PC-9 (cell line): ENCODE measurements around the gene NCBP2L. TPM values are rescaled to one million over a fixed set of nuclear protein-coding genes. Genes with fewer than 3 reads are reported as not detected.
"Not testable (repeated sequence)": the region's sequence is repeated elsewhere in the genome, so short reads cannot be mapped to it uniquely, and the experiment has no call there.

Experiments
- BruUV-seq: library from RNA; stranded (reverse); fragments of 400-500 nt; replicated peaks from 2 replicates; lab custom pipeline; 2021; lab: Mats Ljungman, UMichigan
- CTCF ChIA-PET: fragments of 300-600 bp; sonication (Branson Sonifier 250); formaldehyde crosslinking; loops from one replicate; lab custom pipeline; 2022; ENCODE audit warnings: antibody characterized with exemption; lab: Charles Lee
- POLR2A ChIA-PET: fragments of 300-600 bp; sonication (Branson Sonifier 250); formaldehyde crosslinking; loops from one replicate; lab custom pipeline; 2022; ENCODE audit warnings: antibody characterized with exemption; ENCODE audit not compliant: unreplicated experiment; lab: Charles Lee
- DNase-seq, 2 experiments: peaks; one replicate each; pipeline versions ENCODE4 v3.0.0 to v3.0.0-alpha.2; 2015 to 2022; ENCODE audit warnings: mixed read lengths in 1 of 2
- H2AFZ ChIP-seq: fragments of 200-600 bp; sonication (generic); 2 replicates; pipeline ENCODE4 v1.8.1; 2017; ENCODE audit warnings: antibody characterized with exemption
- H3F3A ChIP-seq: fragments of 200-600 bp; sonication (generic); 2 replicates; pipeline ENCODE4 v1.8.1; 2017; ENCODE audit warnings: antibody characterized with exemption, mild to moderate bottlenecking, low read depth; ENCODE audit not compliant: insufficient read depth
- H3K27ac ChIP-seq: fragments of 200-600 bp; sonication (generic); 2 replicates; pipeline ENCODE4 v1.6.1; 2016; ENCODE audit warnings: mixed run types
- H3K27me3 ChIP-seq: fragments of 200-600 bp; sonication (generic); 2 replicates; pipeline ENCODE4 v1.6.1; 2016; ENCODE audit warnings: low read depth, mixed run types; ENCODE audit not compliant: insufficient read depth
- H3K36me3 ChIP-seq: fragments of 200-600 bp; sonication (generic); 2 replicates; pipeline ENCODE4 v1.6.1; 2016; ENCODE audit warnings: low read depth, mixed run types
- H3K4me1 ChIP-seq: fragments of 200-600 bp; sonication (generic); replicated peaks from 2 replicates; pipeline ENCODE4 v1.6.1; 2016; ENCODE audit warnings: mixed run types; ENCODE audit not compliant: insufficient read depth
- H3K4me2 ChIP-seq: fragments of 200-600 bp; sonication (generic); 2 replicates; pipeline ENCODE4 v1.6.1; 2017; ENCODE audit warnings: mixed run types
- H3K4me3 ChIP-seq: fragments of 200-600 bp; sonication (generic); 2 replicates; pipeline ENCODE4 v1.6.1; 2016; ENCODE audit warnings: mixed run types
- H3K79me2 ChIP-seq: fragments of 200-600 bp; sonication (generic); 2 replicates; pipeline ENCODE4 v1.6.1; 2017; ENCODE audit warnings: low read depth, mixed run types
- H3K9me2 ChIP-seq: fragments of 200-600 bp; sonication (generic); 2 replicates; pipeline ENCODE4 v1.8.1; 2017; ENCODE audit warnings: mild to moderate bottlenecking; ENCODE audit not compliant: insufficient read depth
- H3K9me3 ChIP-seq: fragments of 200-600 bp; sonication (generic); 2 replicates; pipeline ENCODE4 v1.8.1; 2016; ENCODE audit warnings: low read depth; ENCODE audit not compliant: insufficient read depth
- H4K20me1 ChIP-seq: fragments of 200-600 bp; sonication (generic); 2 replicates; pipeline ENCODE4 v1.8.1; 2017; ENCODE audit not compliant: insufficient read depth
- EZH2 ChIP-seq: fragments of 200-600 bp; sonication (generic); IDR thresholded peaks from 2 replicates; pipeline ENCODE4 v1.8.0; 2017; ENCODE audit warnings: antibody characterized with exemption, low read depth
- intact Hi-C: fragments of 100-400 bp; cut with micrococcal nuclease; formaldehyde crosslinking; loops from one replicate; pipeline ENCODE4 v1.10.0; 2022; ENCODE audit not compliant: unreplicated experiment
- total RNA-seq: library from RNA; stranded (reverse); gene quantifications from 2 replicates; pipeline ENCODE4 v1.2.3, GENCODE V29; 2021
- TF ChIP-seq, protein P1 (sequence below): fragments of 200-600 bp; sonication (generic); conservative IDR thresholded peaks from 2 replicates; pipeline ENCODE4 v1.6.1; 2017; ENCODE audit warnings: mixed run types, antibody characterized with exemption, mild to moderate bottlenecking, moderate library complexity

NCBP2L gene
- total RNA-seq, 1 experiment from 2014 or later = not detected

DNA sequence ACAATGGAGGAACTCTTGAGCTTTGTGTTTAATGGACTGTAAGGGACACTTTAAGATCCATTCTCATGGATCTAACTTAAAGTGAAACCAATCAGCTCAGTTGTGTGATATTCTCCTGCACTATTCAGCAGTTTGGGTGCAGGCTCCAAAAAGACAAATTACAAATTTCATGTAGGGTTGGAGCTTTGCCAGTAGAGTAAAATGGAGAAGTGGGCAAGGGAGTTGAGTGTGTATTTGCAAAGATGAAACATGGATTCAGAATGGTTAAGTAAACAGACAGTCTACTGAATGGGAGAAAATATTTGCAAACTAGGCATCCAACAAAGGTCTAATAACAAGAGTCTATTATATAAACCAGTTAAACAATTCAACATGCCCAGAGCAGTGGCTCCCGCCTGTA is 26.9 kb downstream of the NCBP2L start:
- H3K4me2 ChIP-seq = no peak overlapping the region
- DNase-seq = no peak
- H3K27ac ChIP-seq = no peak overlapping the region
- no peak overlapping the region for H2AFZ ChIP-seq
- H3K9me3 ChIP-seq = no peaks in the 10 kb centered on the region; the same call in 1 of the 2 replicates
- H3K9me2 ChIP-seq = no peaks in the 10 kb centered on the region
- no TSS peak for BruUV-seq
- TF ChIP-seq, protein P1, sequence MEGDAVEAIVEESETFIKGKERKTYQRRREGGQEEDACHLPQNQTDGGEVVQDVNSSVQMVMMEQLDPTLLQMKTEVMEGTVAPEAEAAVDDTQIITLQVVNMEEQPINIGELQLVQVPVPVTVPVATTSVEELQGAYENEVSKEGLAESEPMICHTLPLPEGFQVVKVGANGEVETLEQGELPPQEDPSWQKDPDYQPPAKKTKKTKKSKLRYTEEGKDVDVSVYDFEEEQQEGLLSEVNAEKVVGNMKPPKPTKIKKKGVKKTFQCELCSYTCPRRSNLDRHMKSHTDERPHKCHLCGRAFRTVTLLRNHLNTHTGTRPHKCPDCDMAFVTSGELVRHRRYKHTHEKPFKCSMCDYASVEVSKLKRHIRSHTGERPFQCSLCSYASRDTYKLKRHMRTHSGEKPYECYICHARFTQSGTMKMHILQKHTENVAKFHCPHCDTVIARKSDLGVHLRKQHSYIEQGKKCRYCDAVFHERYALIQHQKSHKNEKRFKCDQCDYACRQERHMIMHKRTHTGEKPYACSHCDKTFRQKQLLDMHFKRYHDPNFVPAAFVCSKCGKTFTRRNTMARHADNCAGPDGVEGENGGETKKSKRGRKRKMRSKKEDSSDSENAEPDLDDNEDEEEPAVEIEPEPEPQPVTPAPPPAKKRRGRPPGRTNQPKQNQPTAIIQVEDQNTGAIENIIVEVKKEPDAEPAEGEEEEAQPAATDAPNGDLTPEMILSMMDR = no peak
- no peak for TF ChIP-seq EZH2
- no peak overlapping the region for H3K4me3 ChIP-seq
- ChIA-PET CTCF (no interaction called here), POLR2A (no interaction called here)
- no peaks in the 10 kb centered on the region for H4K20me1 ChIP-seq
- H3K79me2 ChIP-seq = no peaks in the 10 kb centered on the region
- no peaks in the 10 kb centered on the region for H3K4me1 ChIP-seq
- no peaks in the 10 kb centered on the region for H3F3A ChIP-seq
- no peaks in the 10 kb centered on the region for H3K36me3 ChIP-seq
- intact Hi-C loops = no loop called here
- H3K27me3 ChIP-seq = no peaks in the 10 kb centered on the region

DNA sequence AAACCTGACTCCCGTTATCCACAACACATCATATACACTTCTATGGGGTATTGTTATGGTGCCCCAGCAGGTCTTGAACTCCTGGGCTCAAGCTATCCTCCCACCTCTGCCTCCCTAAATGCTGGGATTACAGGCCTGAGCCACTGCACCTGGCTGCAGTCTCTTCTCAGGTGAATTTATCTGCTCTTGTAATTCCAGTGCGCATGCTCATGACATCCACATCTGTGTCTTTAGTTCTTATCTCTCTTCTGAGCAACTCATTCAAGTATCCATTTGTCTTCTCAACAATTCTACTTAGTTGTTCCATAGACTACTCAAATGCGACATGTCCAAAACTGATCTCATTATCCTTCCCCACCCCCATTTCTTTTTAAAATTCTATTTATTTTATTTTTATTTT is 27.6 kb downstream of the NCBP2L start:
- Histone ChIP-seq H3K4me3 (no peak overlapping the region), H2AFZ (no peak overlapping the region), H3K9me3 (no peaks in the 10 kb centered on the region; the same call in 1 of the 2 replicates), H3K79me2 (no peaks in the 10 kb centered on the region), H3K27me3 (no peaks in the 10 kb centered on the region), H3K9me2 (no peaks in the 10 kb centered on the region), H4K20me1 (no peaks in the 10 kb centered on the region), H3K36me3 (no peaks in the 10 kb centered on the region), H3F3A (no peaks in the 10 kb centered on the region), H3K27ac (no peak overlapping the region), H3K4me2 (no peak overlapping the region), H3K4me1 (no peaks in the 10 kb centered on the region)
- no peak for DNase-seq
- BruUV-seq = no TSS peak
- no peak for TF ChIP-seq EZH2
- TF ChIP-seq, protein P1 = no peak
- intact Hi-C loops = no loop called here
- POLR2A ChIA-PET = no interaction called here
- CTCF ChIA-PET = no interaction called here

DNA sequence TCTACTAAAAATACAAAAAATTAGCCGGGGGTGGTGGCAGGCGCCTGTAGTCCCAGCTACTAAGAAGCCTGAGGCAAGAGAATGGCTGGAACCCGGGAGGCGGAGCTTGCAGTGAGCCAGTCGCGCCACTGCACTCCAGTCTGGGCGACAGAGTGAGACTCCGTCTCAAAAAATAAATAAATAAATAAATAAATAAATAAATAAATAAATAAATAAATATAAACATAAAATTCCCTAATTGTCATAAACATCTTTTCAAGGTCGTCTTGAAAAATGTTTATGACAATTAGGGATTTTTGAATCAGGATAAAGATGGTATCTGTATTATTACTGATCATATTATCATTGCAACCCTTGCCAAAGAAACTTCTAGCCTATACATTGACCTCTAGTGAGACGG is 32.5 kb downstream of the NCBP2L start:
- POLR2A ChIA-PET, H3K27ac ChIP-seq, H3K9me3 ChIP-seq, H4K20me1 ChIP-seq, H3K4me2 ChIP-seq, H3K79me2 ChIP-seq, H2AFZ ChIP-seq, DNase-seq, BruUV-seq, H3K4me1 ChIP-seq, H3F3A ChIP-seq, CTCF ChIA-PET, H3K27me3 ChIP-seq, H3K36me3 ChIP-seq, H3K9me2 ChIP-seq, H3K4me3 ChIP-seq, intact Hi-C loops: not testable (repeated sequence)

DNA sequence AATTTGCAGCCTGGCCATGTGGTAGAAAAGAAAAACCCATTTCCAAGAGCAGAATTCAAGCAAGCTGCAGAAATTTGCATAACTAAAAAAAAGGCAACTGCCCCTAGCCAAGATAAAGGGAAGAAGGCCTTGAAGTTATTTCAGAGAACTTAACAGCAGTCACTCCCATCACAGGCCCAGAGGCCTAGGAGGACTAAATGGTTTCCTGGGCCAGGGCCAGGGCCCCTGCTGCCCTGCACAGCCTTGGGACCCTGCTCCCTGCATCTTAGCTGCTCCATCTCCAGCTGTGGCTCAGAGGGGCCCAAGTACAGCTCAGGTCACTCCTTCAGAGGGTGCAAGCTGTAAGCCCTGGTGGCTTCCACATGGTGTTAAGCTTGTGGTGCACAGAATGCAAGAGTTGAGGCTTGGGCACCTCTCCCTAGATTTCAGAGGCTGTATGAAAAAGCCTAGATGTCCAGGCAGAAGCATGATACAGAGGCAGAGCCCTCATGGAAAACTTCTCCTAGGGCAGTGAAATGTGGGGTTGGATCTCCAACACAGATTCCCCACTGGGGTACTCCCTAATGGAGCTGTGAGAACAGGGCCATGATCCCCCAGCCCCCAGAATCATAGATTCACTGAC is 41.5 kb downstream of the NCBP2L start:
- peaks cover 18% of the 10 kb centered on the region for H3K9me3 ChIP-seq
- intact Hi-C loops = no loop called here
- H3F3A ChIP-seq = peaks cover 4% of the 10 kb centered on the region; the same call in 1 of the 2 replicates
- no TSS peak for BruUV-seq
- ChIA-PET POLR2A (no interaction called here), CTCF (no interaction called here)
- no peaks in the 10 kb centered on the region for H3K36me3 ChIP-seq
- no peak overlapping the region for H3K4me2 ChIP-seq
- H3K79me2 ChIP-seq = no peaks in the 10 kb centered on the region
- no peak overlapping the region for H3K4me3 ChIP-seq
- DNase-seq = no peak
- peaks cover 15% of the 10 kb centered on the region for H3K4me1 ChIP-seq
- H3K27me3 ChIP-seq = no peaks in the 10 kb centered on the region
- H3K9me2 ChIP-seq = no peaks in the 10 kb centered on the region
- H3K27ac ChIP-seq = no peak overlapping the region
- no peak overlapping the region for H2AFZ ChIP-seq
- TF ChIP-seq EZH2 = no peak
- TF ChIP-seq, protein P1 = no peak
- no peaks in the 10 kb centered on the region for H4K20me1 ChIP-seq
